Measurements from ENCODE around the gene PERCC1.

DNA sequence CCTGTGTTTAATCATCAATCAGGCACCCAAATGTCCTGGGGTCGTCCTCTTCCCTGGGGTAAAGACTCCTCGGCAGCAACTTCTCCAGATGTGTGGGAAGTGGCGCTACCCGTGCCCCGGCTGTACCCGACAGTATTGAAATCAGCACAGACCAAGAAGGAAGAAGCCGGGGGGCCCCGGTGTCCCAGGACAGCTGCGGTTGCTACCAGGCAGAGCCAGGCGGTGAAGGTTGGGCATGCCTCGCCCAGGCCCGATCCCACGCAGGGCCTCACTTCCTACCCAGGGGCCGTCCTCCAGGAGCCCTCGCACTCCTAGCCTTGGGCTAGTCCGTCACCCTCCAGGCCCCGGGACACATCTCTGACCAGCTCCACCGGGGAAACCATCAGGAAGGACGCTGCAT, 22.4 kb downstream of the PERCC1 start:
- TF ChIP-seq POLR2A (IDR thresholded peaks at IDR 0.05): no peak
- TF ChIP-seq, protein P1, sequence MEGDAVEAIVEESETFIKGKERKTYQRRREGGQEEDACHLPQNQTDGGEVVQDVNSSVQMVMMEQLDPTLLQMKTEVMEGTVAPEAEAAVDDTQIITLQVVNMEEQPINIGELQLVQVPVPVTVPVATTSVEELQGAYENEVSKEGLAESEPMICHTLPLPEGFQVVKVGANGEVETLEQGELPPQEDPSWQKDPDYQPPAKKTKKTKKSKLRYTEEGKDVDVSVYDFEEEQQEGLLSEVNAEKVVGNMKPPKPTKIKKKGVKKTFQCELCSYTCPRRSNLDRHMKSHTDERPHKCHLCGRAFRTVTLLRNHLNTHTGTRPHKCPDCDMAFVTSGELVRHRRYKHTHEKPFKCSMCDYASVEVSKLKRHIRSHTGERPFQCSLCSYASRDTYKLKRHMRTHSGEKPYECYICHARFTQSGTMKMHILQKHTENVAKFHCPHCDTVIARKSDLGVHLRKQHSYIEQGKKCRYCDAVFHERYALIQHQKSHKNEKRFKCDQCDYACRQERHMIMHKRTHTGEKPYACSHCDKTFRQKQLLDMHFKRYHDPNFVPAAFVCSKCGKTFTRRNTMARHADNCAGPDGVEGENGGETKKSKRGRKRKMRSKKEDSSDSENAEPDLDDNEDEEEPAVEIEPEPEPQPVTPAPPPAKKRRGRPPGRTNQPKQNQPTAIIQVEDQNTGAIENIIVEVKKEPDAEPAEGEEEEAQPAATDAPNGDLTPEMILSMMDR (IDR thresholded peaks at IDR 0.05): no peak

Measured in testis (tissue), 2 donors.